Measurements from ENCODE around the gene ALMS1. TPM values are rescaled to one million over a fixed set of nuclear protein-coding genes. Genes with fewer than 3 reads are reported as not detected.
"Not testable (repeated sequence)": the region's sequence is repeated elsewhere in the genome, so short reads cannot be mapped to it uniquely, and the experiment has no call there.

ALMS1 gene
- total RNA-seq, 3 donors from 2014 or later (not counting 1 experiment from before 2014, with no cell fraction given), result 22.9 to 33.8 (median 26.9) TPM

- no peak for DNase-seq
- Mint-ChIP-seq H3K4me3 (no peak within 1 kb of the TSS), H3K36me3 (no peaks in the 10 kb centered on the region), H3K4me1 (no peaks in the 10 kb centered on the region), H3K9me3 (no peaks in the 10 kb centered on the region), H3K27me3 (ENCODE audit: low read depth in 2 of 2) (peaks cover 5 to 29% of the 10 kb centered on the region in 2 donors), H3K27ac (no peak within 1 kb of the TSS)
- Histone ChIP-seq H3K27me3 (ENCODE audit: control insufficient read depth, insufficient read depth, low read length) (no peaks in the 10 kb centered on the region), H3K4me1 (ENCODE audit: control insufficient read depth, insufficient read depth, low read length) (no peaks in the 10 kb centered on the region), H3K4me3 (ENCODE audit: low read length) (no peak within 1 kb of the TSS), H3K36me3 (ENCODE audit: control insufficient read depth, insufficient read depth, low read length) (no peaks in the 10 kb centered on the region), H3K27ac (ENCODE audit: low read length) (no peak within 1 kb of the TSS), H3K9me3 (ENCODE audit: control insufficient read depth, insufficient read depth, low read length) (no peaks in the 10 kb centered on the region)
- no peak for ATAC-seq
- intact Hi-C loops (cut with micrococcal nuclease), result no loop called here
- WGBS (ENCODE audit: insufficient coverage), result 75% methylated on average over 13 of the region's 13 CpGs
- no peak for TF ChIP-seq CTCF (IDR thresholded peaks at IDR 0.05)
Observed at GRCh38 chr2:73642338-73643018, 256.8 kb downstream of the ALMS1 start, which contains the start of gene NAT8. TSS of gene NAT8 (minus strand) at chr2:73642422. CDS start at chr2:73641628, 794 bp downstream.

- ATAC-seq; H3K27me3 ChIP-seq (ENCODE audit: control insufficient read depth, insufficient read depth, low read length); DNase-seq; H3K36me3 Mint-ChIP-seq; H3K4me1 ChIP-seq (ENCODE audit: control insufficient read depth, insufficient read depth, low read length); H3K4me3 Mint-ChIP-seq; H3K9me3 Mint-ChIP-seq; H3K9me3 ChIP-seq (ENCODE audit: control insufficient read depth, insufficient read depth, low read length); H3K27ac Mint-ChIP-seq; H3K27ac ChIP-seq (ENCODE audit: low read length); H3K4me3 ChIP-seq (ENCODE audit: low read length); H3K4me1 Mint-ChIP-seq; H3K36me3 ChIP-seq (ENCODE audit: control insufficient read depth, insufficient read depth, low read length); intact Hi-C loops (cut with micrococcal nuclease): not testable (repeated sequence)
- H3K27me3 Mint-ChIP-seq (ENCODE audit: low read depth in 2 of 2), result peaks cover 8 to 33% of the 10 kb centered on the region in 2 donors
- 90% methylated on average over 10 of the region's 10 CpGs for WGBS (ENCODE audit: insufficient coverage)
Observed at GRCh38 chr2:73647690-73648089, 262.1 kb downstream of the ALMS1 start.

- no peaks in the 10 kb centered on the region for H3K36me3 Mint-ChIP-seq
- H3K9me3 ChIP-seq (ENCODE audit: control insufficient read depth, insufficient read depth, low read length), result no peaks in the 10 kb centered on the region
- H3K9me3 Mint-ChIP-seq, result no peaks in the 10 kb centered on the region
- 90% methylated on average over 5 of the region's 6 CpGs for WGBS (ENCODE audit: insufficient coverage)
- no peak overlapping the region for H3K27ac Mint-ChIP-seq
- H3K27me3 ChIP-seq (ENCODE audit: control insufficient read depth, insufficient read depth, low read length), result no peaks in the 10 kb centered on the region
- no peak overlapping the region for H3K27ac ChIP-seq (ENCODE audit: low read length)
- intact Hi-C loops (cut with micrococcal nuclease), result no loop called here
- no peak overlapping the region for H3K4me3 Mint-ChIP-seq
- H3K4me3 ChIP-seq (ENCODE audit: low read length), result no peak overlapping the region
- DNase-seq (no peak), ATAC-seq (no peak)
- H3K4me1 Mint-ChIP-seq, result no peaks in the 10 kb centered on the region
- no peaks in the 10 kb centered on the region for H3K36me3 ChIP-seq (ENCODE audit: control insufficient read depth, insufficient read depth, low read length)
- H3K4me1 ChIP-seq (ENCODE audit: control insufficient read depth, insufficient read depth, low read length), result no peaks in the 10 kb centered on the region
- TF ChIP-seq CTCF (IDR thresholded peaks at IDR 0.05), result no peak
- H3K27me3 Mint-ChIP-seq (ENCODE audit: low read depth in 2 of 2), result peaks cover 9 to 26% of the 10 kb centered on the region in 2 donors
Observed at GRCh38 chr2:73651591-73652230, 266.1 kb downstream of the ALMS1 start.

GRCh38 chr2:73652348-73652747 is 266.7 kb downstream of the ALMS1 start:
- no peak for ATAC-seq
- Histone ChIP-seq H3K36me3 (ENCODE audit: control insufficient read depth, insufficient read depth, low read length) (no peaks in the 10 kb centered on the region), H3K27ac (ENCODE audit: low read length) (no peak overlapping the region), H3K9me3 (ENCODE audit: control insufficient read depth, insufficient read depth, low read length) (no peaks in the 10 kb centered on the region), H3K27me3 (ENCODE audit: control insufficient read depth, insufficient read depth, low read length) (no peaks in the 10 kb centered on the region), H3K4me3 (ENCODE audit: low read length) (no peak overlapping the region), H3K4me1 (ENCODE audit: control insufficient read depth, insufficient read depth, low read length) (no peaks in the 10 kb centered on the region)
- Mint-ChIP-seq H3K27me3 (ENCODE audit: low read depth in 2 of 2) (peaks cover 10 to 22% of the 10 kb centered on the region in 2 donors), H3K27ac (no peak overlapping the region), H3K36me3 (no peaks in the 10 kb centered on the region), H3K4me1 (no peaks in the 10 kb centered on the region), H3K4me3 (no peak overlapping the region), H3K9me3 (no peaks in the 10 kb centered on the region)
- no peak for TF ChIP-seq CTCF (IDR thresholded peaks at IDR 0.05)
- 100% methylated on average over 2 of the region's 3 CpGs for WGBS (ENCODE audit: insufficient coverage)
- DNase-seq, result no peak
- intact Hi-C loops (cut with micrococcal nuclease), result no loop called here
